Ovary (tissue), 10 donors: Measurements from ENCODE around the gene TNFRSF13B. TPM values are rescaled to one million over a fixed set of nuclear protein-coding genes. Genes with fewer than 3 reads are reported as not detected.

Experiments used
- DNase-seq, 5 donors: peaks; one replicate each; pipeline ENCODE4 v3.0.0-alpha.2; 2019 to 2020
- H3K27ac ChIP-seq, 2 donors: fragments of 200-600 bp; one replicate each; pipeline versions ENCODE4 v1.5.1 to v1.8.0; 2019 to 2022
- H3K27me3 ChIP-seq: fragments of 200-600 bp; one replicate; pipeline ENCODE4 v1.8.0; 2022
- H3K36me3 ChIP-seq: fragments of 200-600 bp; sonication (generic); one replicate; pipeline ENCODE4 v1.5.1; 2019
- H3K4me1 ChIP-seq: one replicate; pipeline ENCODE4 v1.8.1; 2013; ENCODE audit warnings: mild to moderate bottlenecking, moderate library complexity; ENCODE audit not compliant: insufficient read depth
- H3K4me3 ChIP-seq: fragments of 200-600 bp; sonication (generic); one replicate; pipeline ENCODE4 v1.5.1; 2017
- H3K9me3 ChIP-seq, 2 donors: fragments of 200-600 bp in 1 of 2; sonication (generic) in 1 of 2; one replicate each; pipeline versions ENCODE4 v1.5.1 to v1.8.1; 2013 to 2019; ENCODE audit warnings: mild to moderate bottlenecking in 1 of 2, moderate library complexity in 1 of 2
- CTCF ChIP-seq, 3 donors: fragments of 450-650 bp in 2 of 3; fragments of 200-600 bp in 1 of 3; IDR thresholded peaks; one replicate each; pipeline versions ENCODE4 v1.5.1 to v1.8.0; 2016 to 2022; ENCODE audit warnings: antibody characterized with exemption in 3 of 3, mild to moderate bottlenecking in 1 of 3
- EP300 ChIP-seq: sonication (generic); formaldehyde crosslinking; IDR thresholded peaks from one replicate; pipeline ENCODE4 v1.6.1; 2017; ENCODE audit warnings: antibody characterized with exemption
- POLR2A ChIP-seq: fragments of 450-650 bp; IDR thresholded peaks from one replicate; pipeline ENCODE4 v1.6.1; 2017; ENCODE audit warnings: antibody characterized with exemption, mild to moderate bottlenecking, moderate library complexity
- WGBS, 3 donors: extraction: QIAGEN DNeasy Blood & Tissue Kit in 1 of 3; methylation state at CpG; one replicate each; pipeline versions ENCODE4 v1.1.5 to v1.1.7; 2013 to 2017; 5-methylcytosine and 5-hydroxymethylcytosine counted together
- intact Hi-C, 4 donors: fragments of 100-400 bp; cut with DNase I; formaldehyde crosslinking; loops; one replicate each; pipeline versions ENCODE4 v1.11.0 to v1.15.1; 2022 to 2023
- long read RNA-seq, 3 donors: library from polyadenylated mRNA in 2 of 3; unstranded in 2 of 3; transcript quantifications; one replicate each; pipeline ENCODE4 v2.0.0 and lab custom pipeline, GENCODE V29; 2021 to 2026
- polyA plus RNA-seq, 2 donors: library from polyadenylated mRNA; stranded (reverse); fragments of 200-250 nt in 1 of 2; fragments of 350-450 nt in 1 of 2; fragmentation: Illumina TruSeq in 1 of 2; extraction: RNeasy Lipid Tissue Mini Kit (QIAGEN cat#74804) in 1 of 2; gene quantifications; one replicate each; pipeline ENCODE4 v1.2.3, GENCODE V29; 2013 to 2014
- total RNA-seq, 7 donors: library from RNA; depleted of rRNA in 2 of 7; stranded (reverse); fragments of >200 nt in 2 of 7; fragmentation: NEBNext Ultra II Directional in 3 of 7; extraction: Animal tissue kit (Norgen Biotek cat#: 25700) in 3 of 7; gene quantifications; one replicate each; pipeline versions ENCODE4 v1.1.0 to v1.2.4, GENCODE V29; 2016 to 2023
- donor health status: DM: no; HTN: no; CAD: no; lungs with moderate emphysema.
- donor health status: DM: no; HTN: no; CAD: no.
- donor health status: Bipolar disorder and iron deficiency.
- donor health status: DM: yes; HTN: yes; CAD: no.
- donor health status: DM: no; HTN: no; CAD: no.
- donor health status: DM: yes; HTN: yes; CAD: no.

The TNFRSF13B gene
- total RNA-seq (not detected), polyA plus RNA-seq (under 1 TPM in 1 of 2 donors, not detected in 1; 0.53 TPM)
- long read RNA-seq, donor 1, result 0 reads
- long read RNA-seq, donor 2, result 0 reads
- long read RNA-seq, donor 3, result 0 reads

GRCh38 chr17:16971458-16972338 lies at the start of gene TNFRSF13B:
TSS of gene TNFRSF13B (minus strand) at chr17:16972118. CDS start at chr17:16972075, 43 bp downstream.
- Histone ChIP-seq H3K9me3 (no peaks in the 10 kb centered on the region), H3K27ac (no peak within 1 kb of the TSS), H3K27me3 (no peaks in the 10 kb centered on the region), H3K4me3 (no peak within 1 kb of the TSS), H3K36me3 (no peaks in the 10 kb centered on the region), H3K4me1 (no peaks in the 10 kb centered on the region)
- no peak for DNase-seq
- WGBS, 3 donors, result 83 to 86% (median 86%) methylated on average over 17 of the region's 17 CpGs
- no peak for TF ChIP-seq EP300
- TF ChIP-seq CTCF (IDR thresholded peaks at IDR 0.05), result no peak
- no peak for TF ChIP-seq POLR2A
- intact Hi-C loops, result no loop called here

- no peaks in the 10 kb centered on the region for H3K9me3 ChIP-seq
- no peaks in the 10 kb centered on the region for H3K27me3 ChIP-seq
- intact Hi-C loops, result no loop called here
- peak in 1 of 5 donors; percentile 22 for DNase-seq
- 50 to 61% (median 53%) methylated on average over 15 of the region's 15 CpGs for WGBS, 3 donors
- no peak overlapping the region for H3K27ac ChIP-seq
- H3K4me1 ChIP-seq, result no peaks in the 10 kb centered on the region
- no peak overlapping the region for H3K4me3 ChIP-seq
- TF ChIP-seq POLR2A, result no peak
- no peak for TF ChIP-seq EP300
- TF ChIP-seq CTCF (IDR thresholded peaks at IDR 0.05), result no peak
- H3K36me3 ChIP-seq, result no peaks in the 10 kb centered on the region
These were observed 49.4 kb upstream of the TNFRSF13B start for GRCh38 chr17:17021194-17021863.

- intact Hi-C loops, result no loop called here
- DNase-seq, result no peak
- WGBS, 3 donors, result 86 to 95% (median 94%) methylated on average over 8 of the region's 8 CpGs
- Histone ChIP-seq H3K9me3 (no peaks in the 10 kb centered on the region), H3K27me3 (no peaks in the 10 kb centered on the region), H3K36me3 (no peaks in the 10 kb centered on the region), H3K4me3 (no peak overlapping the region), H3K4me1 (no peaks in the 10 kb centered on the region), H3K27ac (no peak overlapping the region)
- TF ChIP-seq CTCF (IDR thresholded peaks at IDR 0.05) (no peak), EP300 (no peak), POLR2A (no peak)
These were observed 48.9 kb upstream of the TNFRSF13B start for GRCh38 chr17:17020821-17021193.

- 92 to 94% (median 94%) methylated on average over 13 of the region's 13 CpGs for WGBS, 3 donors
These were observed 48.1 kb upstream of the TNFRSF13B start for GRCh38 chr17:17019891-17020456.

More at GRCh38 chr17:17019891-17020456, 48.1 kb upstream of the TNFRSF13B start:
- H3K27me3 ChIP-seq, result no peaks in the 10 kb centered on the region
- no peak for TF ChIP-seq CTCF (IDR thresholded peaks at IDR 0.05)
- no peak for TF ChIP-seq POLR2A
- TF ChIP-seq EP300, result no peak
- H3K4me1 ChIP-seq, result no peaks in the 10 kb centered on the region
- no peak overlapping the region for H3K4me3 ChIP-seq
- peak in 1 of 5 donors; percentile 25 for DNase-seq
- no peak overlapping the region for H3K27ac ChIP-seq
- intact Hi-C loops, result no loop called here
- H3K36me3 ChIP-seq, result no peaks in the 10 kb centered on the region
- no peaks in the 10 kb centered on the region for H3K9me3 ChIP-seq
